ENCODE measurements around the gene ZCCHC18. TPM values are rescaled to one million over a fixed set of nuclear protein-coding genes. Genes with fewer than 3 reads are reported as not detected.
"Not testable (repeated sequence)": the region's sequence is repeated elsewhere in the genome, so short reads cannot be mapped to it uniquely, and the experiment has no call there.

ZCCHC18 gene
- under 0.01 TPM in 1 of 2 replicates, not detected in the other for total RNA-seq (2012; rRNA removed)

- Histone ChIP-seq H3K27me3 (ENCODE audit: control insufficient read depth, insufficient read depth, low read length) (peaks cover 17% of the 10 kb centered on the region), H3K9ac (ENCODE audit: low read depth, low read length) (peak within 1 kb of the TSS; percentile 79), H3K36me3 (ENCODE audit: insufficient read depth, low read length) (no peaks in the 10 kb centered on the region), H3K4me1 (ENCODE audit: control insufficient read depth, insufficient read depth, low read length) (no peaks in the 10 kb centered on the region), H3K4me2 (ENCODE audit: low read length) (peak within 1 kb of the TSS; percentile 94), H3K4me3 (ENCODE audit: low read length) (peak within 1 kb of the TSS; percentile 78), H3K9me3 (replicated peaks; ENCODE audit: low read length) (no peaks in the 10 kb centered on the region)
Measured at GRCh38 chrX:104112326-104112951, at the start of gene ZCCHC18. Gene ZCCHC18, plus strand, starts transcription at chrX:104112523. Its CDS starts 1,589 bp downstream, at chrX:104114112.

GRCh38 chrX:104062636-104063035, 49.7 kb upstream of the ZCCHC18 start:
- H3K27me3 ChIP-seq (ENCODE audit: control insufficient read depth, insufficient read depth, low read length), result not testable (repeated sequence)

GRCh38 chrX:104075778-104076445, 36.4 kb upstream of the ZCCHC18 start, which contains the start of gene TMSB15C:
Gene TMSB15C, minus strand, starts transcription at chrX:104076236.
- H3K4me2 ChIP-seq (ENCODE audit: low read length); H3K4me3 ChIP-seq (ENCODE audit: low read length); H3K4me1 ChIP-seq (ENCODE audit: control insufficient read depth, insufficient read depth, low read length); H3K27me3 ChIP-seq (ENCODE audit: control insufficient read depth, insufficient read depth, low read length); H3K9me3 ChIP-seq (replicated peaks; ENCODE audit: low read length); H3K36me3 ChIP-seq (ENCODE audit: insufficient read depth, low read length); H3K9ac ChIP-seq (ENCODE audit: low read depth, low read length): not testable (repeated sequence)

More at GRCh38 chrX:104062636-104063035, 49.7 kb upstream of the ZCCHC18 start:
- not testable (repeated sequence) for H3K4me1 ChIP-seq (ENCODE audit: control insufficient read depth, insufficient read depth, low read length); H3K9me3 ChIP-seq (replicated peaks; ENCODE audit: low read length); H3K4me3 ChIP-seq (ENCODE audit: low read length); H3K36me3 ChIP-seq (ENCODE audit: insufficient read depth, low read length); H3K4me2 ChIP-seq (ENCODE audit: low read length); H3K9ac ChIP-seq (ENCODE audit: low read depth, low read length)

GRCh38 chrX:104077854-104078253, 34.5 kb upstream of the ZCCHC18 start:
- not testable (repeated sequence) for H3K9ac ChIP-seq (ENCODE audit: low read depth, low read length); H3K9me3 ChIP-seq (replicated peaks; ENCODE audit: low read length); H3K4me3 ChIP-seq (ENCODE audit: low read length); H3K36me3 ChIP-seq (ENCODE audit: insufficient read depth, low read length); H3K27me3 ChIP-seq (ENCODE audit: control insufficient read depth, insufficient read depth, low read length); H3K4me2 ChIP-seq (ENCODE audit: low read length); H3K4me1 ChIP-seq (ENCODE audit: control insufficient read depth, insufficient read depth, low read length)

- Histone ChIP-seq H3K9ac (ENCODE audit: low read depth, low read length) (no peak overlapping the region), H3K4me1 (ENCODE audit: control insufficient read depth, insufficient read depth, low read length) (no peaks in the 10 kb centered on the region), H3K9me3 (replicated peaks; ENCODE audit: low read length) (no peaks in the 10 kb centered on the region), H3K36me3 (ENCODE audit: insufficient read depth, low read length) (no peaks in the 10 kb centered on the region), H3K4me2 (ENCODE audit: low read length) (no peak overlapping the region), H3K4me3 (ENCODE audit: low read length) (no peak overlapping the region), H3K27me3 (ENCODE audit: control insufficient read depth, insufficient read depth, low read length) (peaks cover 39% of the 10 kb centered on the region)
Measured at GRCh38 chrX:104084063-104084462, 28.3 kb upstream of the ZCCHC18 start.

- H3K9me3 ChIP-seq (replicated peaks; ENCODE audit: low read length), result no peaks in the 10 kb centered on the region
- H3K9ac ChIP-seq (ENCODE audit: low read depth, low read length), result no peak overlapping the region
- no peaks in the 10 kb centered on the region for H3K4me1 ChIP-seq (ENCODE audit: control insufficient read depth, insufficient read depth, low read length)
- H3K27me3 ChIP-seq (ENCODE audit: control insufficient read depth, insufficient read depth, low read length), result peaks cover 45% of the 10 kb centered on the region
- no peak overlapping the region for H3K4me3 ChIP-seq (ENCODE audit: low read length)
- H3K36me3 ChIP-seq (ENCODE audit: insufficient read depth, low read length), result no peaks in the 10 kb centered on the region
- no peak overlapping the region for H3K4me2 ChIP-seq (ENCODE audit: low read length)
Measured at GRCh38 chrX:104084534-104085277, 27.6 kb upstream of the ZCCHC18 start.

- H3K4me1 ChIP-seq (ENCODE audit: control insufficient read depth, insufficient read depth, low read length), result no peaks in the 10 kb centered on the region
- H3K27me3 ChIP-seq (ENCODE audit: control insufficient read depth, insufficient read depth, low read length), result peaks cover 53% of the 10 kb centered on the region
- no peaks in the 10 kb centered on the region for H3K9me3 ChIP-seq (replicated peaks; ENCODE audit: low read length)
- H3K4me3 ChIP-seq (ENCODE audit: low read length), result no peak overlapping the region
- H3K4me2 ChIP-seq (ENCODE audit: low read length), result no peak overlapping the region
- H3K36me3 ChIP-seq (ENCODE audit: insufficient read depth, low read length), result no peaks in the 10 kb centered on the region
- H3K9ac ChIP-seq (ENCODE audit: low read depth, low read length), result no peak overlapping the region
Measured at GRCh38 chrX:104085477-104085876, 26.8 kb upstream of the ZCCHC18 start.

- Histone ChIP-seq H3K27me3 (ENCODE audit: control insufficient read depth, insufficient read depth, low read length) (peaks cover 55% of the 10 kb centered on the region), H3K4me1 (ENCODE audit: control insufficient read depth, insufficient read depth, low read length) (no peaks in the 10 kb centered on the region), H3K4me2 (ENCODE audit: low read length) (no peak overlapping the region), H3K36me3 (ENCODE audit: insufficient read depth, low read length) (no peaks in the 10 kb centered on the region), H3K9ac (ENCODE audit: low read depth, low read length) (no peak overlapping the region), H3K4me3 (ENCODE audit: low read length) (no peak overlapping the region), H3K9me3 (replicated peaks; ENCODE audit: low read length) (no peaks in the 10 kb centered on the region)
Measured at GRCh38 chrX:104085919-104086318, 26.4 kb upstream of the ZCCHC18 start.

- Histone ChIP-seq H3K9ac (ENCODE audit: low read depth, low read length) (no peak overlapping the region), H3K4me2 (ENCODE audit: low read length) (no peak overlapping the region), H3K36me3 (ENCODE audit: insufficient read depth, low read length) (no peaks in the 10 kb centered on the region), H3K9me3 (replicated peaks; ENCODE audit: low read length) (no peaks in the 10 kb centered on the region), H3K4me1 (ENCODE audit: control insufficient read depth, insufficient read depth, low read length) (no peaks in the 10 kb centered on the region), H3K4me3 (ENCODE audit: low read length) (no peak overlapping the region), H3K27me3 (ENCODE audit: control insufficient read depth, insufficient read depth, low read length) (peaks cover 42% of the 10 kb centered on the region)
Measured at GRCh38 chrX:104098151-104098808, 14.0 kb upstream of the ZCCHC18 start.

- H3K4me1 ChIP-seq (ENCODE audit: control insufficient read depth, insufficient read depth, low read length), result no peaks in the 10 kb centered on the region
- H3K9ac ChIP-seq (ENCODE audit: low read depth, low read length), result no peak overlapping the region
- H3K4me3 ChIP-seq (ENCODE audit: low read length), result no peak overlapping the region
- H3K36me3 ChIP-seq (ENCODE audit: insufficient read depth, low read length), result no peaks in the 10 kb centered on the region
- no peaks in the 10 kb centered on the region for H3K9me3 ChIP-seq (replicated peaks; ENCODE audit: low read length)
- H3K27me3 ChIP-seq (ENCODE audit: control insufficient read depth, insufficient read depth, low read length), result peaks cover 36% of the 10 kb centered on the region
- no peak overlapping the region for H3K4me2 ChIP-seq (ENCODE audit: low read length)
Measured at GRCh38 chrX:104098919-104099318, 13.4 kb upstream of the ZCCHC18 start.

- Histone ChIP-seq H3K4me3 (ENCODE audit: low read length) (no peak overlapping the region), H3K4me1 (ENCODE audit: control insufficient read depth, insufficient read depth, low read length) (no peaks in the 10 kb centered on the region), H3K36me3 (ENCODE audit: insufficient read depth, low read length) (no peaks in the 10 kb centered on the region), H3K27me3 (ENCODE audit: control insufficient read depth, insufficient read depth, low read length) (peaks cover 37% of the 10 kb centered on the region), H3K4me2 (ENCODE audit: low read length) (no peak overlapping the region), H3K9ac (ENCODE audit: low read depth, low read length) (no peak overlapping the region), H3K9me3 (replicated peaks; ENCODE audit: low read length) (no peaks in the 10 kb centered on the region)
Measured at GRCh38 chrX:104104676-104105075, 7.6 kb upstream of the ZCCHC18 start.

Data from skeletal muscle satellite cell (primary cell).